Left ventricle myocardium inferior (tissue), 1 donor: ENCODE measurements around the gene EHF. TPM values are rescaled to one million over a fixed set of nuclear protein-coding genes. Genes with fewer than 3 reads are reported as not detected.

Experiments
- DNase-seq: peaks from one replicate; pipeline ENCODE4 v3.0.0-alpha.2; 2020
- H3K27ac ChIP-seq: fragments of 200-600 bp; replicated peaks from 2 replicates; pipeline ENCODE4 v1.8.0; 2021
- H3K27me3 ChIP-seq: fragments of 200-600 bp; 2 replicates; pipeline ENCODE4 v1.8.0; 2021; ENCODE audit warnings: low read depth
- H3K36me3 ChIP-seq: fragments of 200-600 bp; 2 replicates; pipeline ENCODE4 v1.8.0; 2021
- H3K4me1 ChIP-seq: fragments of 200-600 bp; 2 replicates; pipeline ENCODE4 v1.8.0; 2021
- H3K4me3 ChIP-seq: fragments of 200-600 bp; 2 replicates; pipeline ENCODE4 v1.8.0; 2021; ENCODE audit warnings: mild to moderate bottlenecking, moderate library complexity
- H3K9me3 ChIP-seq: fragments of 200-600 bp; replicated peaks from 2 replicates; pipeline ENCODE4 v1.8.0; 2021
- intact Hi-C: fragments of 100-400 bp; cut with micrococcal nuclease; formaldehyde crosslinking; loops from one replicate; pipeline ENCODE4 v1.11.0; 2022
- total RNA-seq: library from RNA; stranded (reverse); fragmentation: NEBNext Ultra II Directional; extraction: Animal tissue kit (Norgen Biotek cat#: 25700); gene quantifications from one replicate; pipeline ENCODE4 v1.2.1, GENCODE V29; 2021
- TF ChIP-seq, protein P1 (sequence below): fragments of 200-600 bp; IDR thresholded peaks from 2 replicates; pipeline ENCODE4 v1.8.0; 2021; ENCODE audit warnings: antibody characterized with exemption, mild to moderate bottlenecking, borderline replicate concordance
- donor health status: DM: no; HTN: yes; CAD: no; lungs with severe emphysema.

The EHF gene
- total RNA-seq, 1 donor from 2014 or later: 1.6 TPM

DNA sequence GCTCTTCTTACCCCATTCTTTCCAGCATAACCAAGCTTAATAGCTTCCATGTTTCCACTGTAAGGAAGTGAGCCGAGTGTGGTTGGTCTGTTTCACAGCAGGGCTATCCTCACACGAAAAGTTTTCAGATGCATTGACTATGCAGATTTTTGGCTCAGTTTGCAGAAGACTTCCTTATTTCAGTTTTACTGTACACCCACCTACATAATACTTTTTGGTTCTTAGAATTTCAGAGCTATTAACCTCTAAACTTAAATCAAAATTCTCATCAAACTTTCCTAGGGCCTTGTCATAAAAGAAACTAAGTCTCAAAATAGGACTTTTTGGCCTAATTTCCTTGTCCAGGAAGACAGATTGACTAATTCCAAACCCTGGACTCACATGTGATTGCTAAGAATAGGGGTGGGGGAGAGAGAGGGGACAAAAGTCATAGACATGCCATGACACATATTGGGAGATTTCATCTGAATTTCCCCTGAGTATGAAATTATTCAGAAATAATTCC is 7.3 kb upstream of the EHF start:
- Histone ChIP-seq H3K9me3 (no peaks in the 10 kb centered on the region), H3K4me1 (peaks cover 40% of the 10 kb centered on the region), H3K27me3 (no peaks in the 10 kb centered on the region), H3K27ac (peak overlapping the region; percentile 68), H3K4me3 (no peak overlapping the region), H3K36me3 (no peaks in the 10 kb centered on the region)
- DNase-seq: no peak
- TF ChIP-seq, protein P1, sequence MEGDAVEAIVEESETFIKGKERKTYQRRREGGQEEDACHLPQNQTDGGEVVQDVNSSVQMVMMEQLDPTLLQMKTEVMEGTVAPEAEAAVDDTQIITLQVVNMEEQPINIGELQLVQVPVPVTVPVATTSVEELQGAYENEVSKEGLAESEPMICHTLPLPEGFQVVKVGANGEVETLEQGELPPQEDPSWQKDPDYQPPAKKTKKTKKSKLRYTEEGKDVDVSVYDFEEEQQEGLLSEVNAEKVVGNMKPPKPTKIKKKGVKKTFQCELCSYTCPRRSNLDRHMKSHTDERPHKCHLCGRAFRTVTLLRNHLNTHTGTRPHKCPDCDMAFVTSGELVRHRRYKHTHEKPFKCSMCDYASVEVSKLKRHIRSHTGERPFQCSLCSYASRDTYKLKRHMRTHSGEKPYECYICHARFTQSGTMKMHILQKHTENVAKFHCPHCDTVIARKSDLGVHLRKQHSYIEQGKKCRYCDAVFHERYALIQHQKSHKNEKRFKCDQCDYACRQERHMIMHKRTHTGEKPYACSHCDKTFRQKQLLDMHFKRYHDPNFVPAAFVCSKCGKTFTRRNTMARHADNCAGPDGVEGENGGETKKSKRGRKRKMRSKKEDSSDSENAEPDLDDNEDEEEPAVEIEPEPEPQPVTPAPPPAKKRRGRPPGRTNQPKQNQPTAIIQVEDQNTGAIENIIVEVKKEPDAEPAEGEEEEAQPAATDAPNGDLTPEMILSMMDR: no peak
- intact Hi-C loops: no loop called here

DNA sequence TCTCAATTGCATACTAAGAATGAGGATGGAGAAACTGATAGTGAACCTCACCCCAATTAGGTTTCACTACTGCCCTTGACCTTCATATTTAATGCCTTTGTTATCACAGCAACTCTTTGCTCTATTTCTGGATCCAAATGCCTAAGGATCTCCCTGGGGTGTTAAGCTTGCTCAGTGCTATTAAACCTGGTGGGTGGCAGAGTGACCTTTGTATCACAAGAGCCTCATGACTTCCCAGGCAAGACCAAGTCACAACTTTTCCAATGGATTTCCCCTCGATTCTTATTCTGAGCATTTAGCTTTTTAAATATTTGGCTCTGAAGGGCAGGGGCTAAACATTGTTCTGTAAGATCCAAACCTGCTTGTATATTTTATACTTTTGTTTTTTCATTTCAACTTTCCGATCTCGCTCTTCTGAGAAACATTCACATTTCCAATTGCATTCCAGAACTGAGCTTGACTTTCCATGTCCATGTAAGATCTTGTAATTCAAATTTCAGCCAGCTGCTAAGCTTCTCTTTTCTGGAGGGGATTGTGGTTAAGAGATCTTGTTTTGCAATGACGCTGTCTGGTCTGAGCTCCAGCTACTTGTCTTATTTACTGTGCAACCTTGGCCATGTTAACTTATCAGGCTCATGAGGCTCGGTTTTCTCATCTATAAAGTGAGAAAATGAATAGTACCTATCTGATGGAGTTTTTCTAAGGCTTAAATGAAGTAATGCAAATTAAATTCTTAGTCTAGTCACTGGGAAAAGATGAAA is 6.4 kb upstream of the EHF start:
- no peak for DNase-seq
- Histone ChIP-seq H3K9me3 (no peaks in the 10 kb centered on the region), H3K27ac (peak overlapping the region; percentile 68), H3K36me3 (no peaks in the 10 kb centered on the region), H3K4me3 (no peak overlapping the region), H3K27me3 (no peaks in the 10 kb centered on the region), H3K4me1 (peaks cover 40% of the 10 kb centered on the region)
- TF ChIP-seq, protein P1: no peak
- intact Hi-C loops: no loop called here

DNA sequence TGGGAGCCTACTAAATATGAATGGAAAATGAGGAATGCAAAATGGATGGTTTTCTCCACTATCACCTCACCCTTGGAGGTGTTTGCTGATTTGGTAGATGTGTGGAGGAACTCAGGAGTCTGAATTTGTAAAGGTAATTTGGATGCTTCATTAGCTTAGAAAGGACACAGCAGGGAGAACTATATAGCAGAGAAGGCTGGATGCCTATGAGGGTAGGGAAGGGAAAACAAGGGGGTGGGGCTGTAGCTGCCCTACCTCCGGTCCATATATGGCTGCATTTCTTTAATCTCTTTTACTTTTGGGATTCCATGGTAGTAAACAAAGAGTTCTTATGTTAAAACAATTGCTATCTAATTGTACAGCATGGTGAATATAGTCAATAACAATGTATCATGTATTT is 4.8 kb upstream of the EHF start:
- intact Hi-C loops: no loop called here
- H3K36me3 ChIP-seq: no peaks in the 10 kb centered on the region
- H3K27me3 ChIP-seq: no peaks in the 10 kb centered on the region
- no peak overlapping the region for H3K4me3 ChIP-seq
- H3K27ac ChIP-seq: peak overlapping the region; percentile 68
- DNase-seq: no peak
- TF ChIP-seq, protein P1: no peak
- H3K9me3 ChIP-seq: no peaks in the 10 kb centered on the region
- peaks cover 40% of the 10 kb centered on the region for H3K4me1 ChIP-seq

DNA sequence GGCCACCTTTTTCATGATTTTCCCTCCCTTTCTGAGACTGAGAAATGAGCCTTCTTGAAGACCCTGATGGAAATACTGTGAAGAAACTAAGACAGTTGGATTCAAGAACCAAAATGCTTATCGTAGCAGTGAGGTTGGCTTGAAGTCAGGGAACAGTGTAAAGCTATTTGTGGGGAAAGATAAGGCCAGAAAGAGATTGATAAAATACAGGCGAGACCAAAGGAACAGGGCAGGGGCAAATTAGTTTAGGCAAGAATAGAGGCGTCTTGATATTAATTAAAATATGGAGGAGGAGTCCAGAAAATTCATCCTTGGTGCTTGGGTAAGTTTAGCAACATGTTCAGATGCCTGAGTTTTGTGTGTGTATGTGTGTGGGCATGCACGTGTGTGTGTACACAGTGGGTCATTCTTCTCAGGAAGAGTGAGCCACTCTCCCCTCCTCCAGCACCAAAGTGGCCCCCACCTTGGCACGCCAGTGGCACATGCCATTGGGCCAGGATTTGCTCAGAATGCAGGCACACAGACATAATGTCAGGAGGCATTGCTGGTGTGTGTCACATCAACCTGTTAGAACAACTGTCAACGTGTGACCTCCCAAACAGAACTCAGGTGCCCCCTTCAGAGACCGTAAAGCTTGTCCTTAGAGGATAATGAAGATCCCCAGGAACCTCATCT is 3.9 kb upstream of the EHF start:
- Histone ChIP-seq H3K4me1 (peaks cover 40% of the 10 kb centered on the region), H3K9me3 (no peaks in the 10 kb centered on the region), H3K27ac (peak overlapping the region; percentile 68), H3K27me3 (no peaks in the 10 kb centered on the region), H3K4me3 (no peak overlapping the region), H3K36me3 (no peaks in the 10 kb centered on the region)
- intact Hi-C loops: no loop called here
- TF ChIP-seq, protein P1: no peak
- peak; percentile 29 for DNase-seq

DNA sequence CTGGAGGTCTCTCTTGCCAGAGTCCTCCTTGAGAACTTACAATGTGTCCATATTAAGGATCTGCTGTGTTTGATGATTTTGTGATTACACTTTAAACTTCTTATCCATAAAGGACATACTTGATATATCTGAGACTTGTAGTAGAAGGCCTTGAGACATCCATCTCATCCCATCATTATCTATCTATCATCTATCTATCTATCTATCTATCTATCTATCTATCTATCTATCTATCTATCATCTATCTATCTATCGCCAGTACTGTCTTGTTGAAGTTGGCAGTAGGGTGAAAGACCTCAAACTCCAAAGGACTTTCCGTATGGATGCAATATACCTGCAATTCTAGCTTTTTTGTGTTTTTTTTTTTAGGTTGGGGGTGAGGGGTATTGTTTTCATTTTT is 2.5 kb upstream of the EHF start:
- Histone ChIP-seq H3K4me3 (no peak overlapping the region), H3K27me3 (no peaks in the 10 kb centered on the region), H3K4me1 (peaks cover 40% of the 10 kb centered on the region), H3K9me3 (no peaks in the 10 kb centered on the region), H3K36me3 (no peaks in the 10 kb centered on the region), H3K27ac (no peak overlapping the region)
- intact Hi-C loops: no loop called here
- TF ChIP-seq, protein P1: no peak
- no peak for DNase-seq
